HL-60/S4 (cell line): ENCODE measurements around the gene PIAS4.

Experiments used
- in situ Hi-C: fragments of 300-500 bp; cut with MboI; formaldehyde crosslinking; loops from 2 replicates; pipeline ENCODE4 v1.14.3; 2022; ENCODE audit warnings: low sequenced_read_pairs

PIAS4 gene

GRCh38 chr19:4058693-4059452, 51.3 kb downstream of the PIAS4 start:
- in situ Hi-C loops, result no loop called here

DNA sequence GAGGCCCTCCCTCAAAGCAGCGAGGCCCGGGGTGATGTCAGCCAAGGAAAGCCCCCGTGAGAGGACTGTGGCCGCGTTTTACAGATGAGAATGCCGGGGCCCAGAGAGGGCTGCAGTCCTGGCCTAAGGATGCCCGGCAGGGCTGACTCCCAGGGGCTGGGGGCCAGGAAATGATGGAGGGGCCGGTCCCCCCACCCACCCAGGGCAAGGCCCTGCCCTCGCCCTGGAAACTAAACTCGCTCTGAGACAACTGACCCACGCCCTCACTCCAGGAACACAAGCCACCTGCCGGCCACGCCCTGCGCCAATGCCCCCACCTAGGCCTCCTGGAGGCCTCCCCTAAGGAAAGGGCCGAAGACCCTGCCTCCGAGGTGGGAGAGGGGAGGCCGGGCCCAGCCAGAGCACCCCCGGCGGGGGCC, 51.9 kb downstream of the PIAS4 start:
- in situ Hi-C loops, result no loop called here

DNA sequence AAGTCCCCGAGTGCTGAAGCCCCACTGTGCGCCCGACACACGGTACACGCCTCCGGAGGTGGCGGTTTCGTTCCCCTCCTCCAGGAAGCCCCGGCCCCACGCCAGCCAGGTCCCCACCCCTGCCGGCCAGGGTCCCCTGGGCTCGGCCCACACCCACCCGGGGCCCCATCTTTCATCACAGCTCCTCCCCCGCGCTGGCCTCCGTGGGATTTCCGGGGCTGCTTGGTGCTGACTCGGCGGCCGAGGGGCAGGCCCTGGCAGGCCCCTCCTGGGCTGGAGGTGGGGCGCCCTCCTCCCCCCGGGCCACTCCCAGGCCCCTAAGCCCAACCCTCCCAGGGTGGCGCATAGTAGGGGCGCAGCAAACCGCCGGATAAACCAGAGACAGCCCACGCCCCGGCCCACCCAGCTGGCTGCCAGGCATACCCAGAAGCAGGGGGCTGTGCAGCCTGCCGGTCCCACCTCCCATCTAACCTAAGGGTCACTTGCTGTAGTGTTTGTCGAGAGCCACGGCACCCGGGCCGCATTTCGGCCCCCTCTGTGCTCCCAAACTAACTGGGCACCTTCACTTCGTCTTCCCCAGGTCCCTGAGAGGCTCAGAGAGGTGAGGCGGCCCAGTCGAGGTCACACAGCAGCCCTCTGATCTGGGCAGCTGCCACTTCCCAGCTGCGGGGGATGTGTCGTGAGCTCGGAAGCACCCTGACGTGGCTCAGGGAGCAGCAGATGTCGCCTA, 52.5 kb downstream of the PIAS4 start:
- in situ Hi-C loops, result no loop called here

DNA sequence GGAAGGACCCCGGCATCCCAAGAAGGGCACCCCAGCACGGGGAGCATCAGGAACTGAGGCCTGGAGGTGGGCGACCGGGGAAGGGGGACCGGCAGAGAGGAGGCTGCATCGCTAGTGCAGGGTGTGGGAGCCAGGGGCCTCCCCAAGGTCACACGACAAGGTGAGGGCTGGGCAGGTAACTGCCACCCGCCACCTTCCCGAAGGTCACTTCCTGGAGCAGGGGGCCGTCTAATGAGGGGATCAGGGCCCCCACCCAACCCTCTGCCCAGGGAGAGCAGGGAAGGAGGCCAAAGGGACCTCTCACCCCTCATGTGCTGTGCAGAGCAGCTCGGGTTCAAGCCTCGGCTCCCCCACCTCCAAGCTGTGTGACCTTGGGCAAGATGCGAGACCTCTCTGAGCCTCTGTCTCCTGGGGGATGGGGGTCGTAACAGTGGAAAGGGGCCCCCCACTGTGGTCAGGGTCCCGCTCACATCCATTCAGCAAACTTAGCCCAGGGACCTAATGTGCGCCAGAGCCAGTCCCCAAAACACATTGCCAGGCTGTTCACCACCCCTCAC, 53.2 kb downstream of the PIAS4 start:
- in situ Hi-C loops, result no loop called here

GRCh38 chr19:4061178-4061682, 53.7 kb downstream of the PIAS4 start:
- in situ Hi-C loops, result no loop called here

GRCh38 chr19:4061683-4062418, 54.3 kb downstream of the PIAS4 start:
- in situ Hi-C loops, result no loop called here

DNA sequence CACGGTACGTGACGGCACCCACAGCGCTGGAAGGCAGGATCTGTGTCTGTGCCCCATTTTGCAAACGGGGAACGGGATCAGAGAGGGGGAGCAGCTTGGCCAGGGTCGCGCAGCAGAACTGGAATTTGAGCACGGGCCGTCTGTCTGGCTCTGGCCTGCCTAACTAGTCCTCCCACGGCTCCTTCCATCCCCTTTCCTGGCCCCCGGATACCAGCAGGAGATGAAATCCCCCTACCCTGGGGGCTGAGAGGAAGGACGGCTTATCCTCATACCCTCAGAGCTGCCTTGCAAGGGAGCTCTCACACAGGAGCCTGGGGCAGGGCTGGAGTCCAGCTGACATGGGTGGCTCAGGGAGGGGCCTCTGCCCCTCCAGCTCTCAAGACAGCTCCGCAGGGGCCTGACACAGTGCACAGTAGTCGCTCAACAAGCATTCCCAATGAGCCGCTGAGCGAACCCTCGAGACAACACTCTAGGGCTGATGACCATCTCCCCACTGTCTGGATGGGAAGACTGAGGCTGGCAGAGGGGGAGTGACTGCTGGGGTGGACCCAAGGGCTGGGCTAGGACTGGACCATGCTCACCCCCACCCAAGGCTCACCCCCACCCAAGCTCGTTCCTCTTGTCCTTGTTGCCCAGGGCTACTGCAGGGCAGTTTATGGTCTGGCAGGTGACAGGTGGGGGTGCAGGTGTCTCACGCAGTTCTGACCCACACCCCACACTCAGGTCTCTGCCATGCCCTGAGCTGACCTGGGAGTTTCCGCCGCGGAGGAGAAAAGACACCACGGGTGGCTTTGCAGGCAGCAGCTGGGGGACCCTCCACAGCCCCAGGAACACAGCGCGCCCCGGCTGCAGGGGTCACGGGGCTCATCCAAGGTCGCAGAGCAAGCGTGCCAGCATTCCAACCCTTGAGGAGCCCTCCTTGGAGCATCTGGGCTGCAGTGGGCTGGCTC, 55.2 kb downstream of the PIAS4 start:
- in situ Hi-C loops, result no loop called here

GRCh38 chr19:4063369-4064148, 56.0 kb downstream of the PIAS4 start:
- in situ Hi-C loops, result no loop called here

GRCh38 chr19:4064149-4064495, 56.6 kb downstream of the PIAS4 start:
- in situ Hi-C loops, result no loop called here

GRCh38 chr19:4064496-4065260, 57.1 kb downstream of the PIAS4 start:
- in situ Hi-C loops, result no loop called here

- in situ Hi-C loops, result no loop called here
These were observed 58.1 kb downstream of the PIAS4 start for GRCh38 chr19:4065430-4066175.

- in situ Hi-C loops, result no loop called here
These were observed 58.7 kb downstream of the PIAS4 start for GRCh38 chr19:4066176-4066606.

DNA sequence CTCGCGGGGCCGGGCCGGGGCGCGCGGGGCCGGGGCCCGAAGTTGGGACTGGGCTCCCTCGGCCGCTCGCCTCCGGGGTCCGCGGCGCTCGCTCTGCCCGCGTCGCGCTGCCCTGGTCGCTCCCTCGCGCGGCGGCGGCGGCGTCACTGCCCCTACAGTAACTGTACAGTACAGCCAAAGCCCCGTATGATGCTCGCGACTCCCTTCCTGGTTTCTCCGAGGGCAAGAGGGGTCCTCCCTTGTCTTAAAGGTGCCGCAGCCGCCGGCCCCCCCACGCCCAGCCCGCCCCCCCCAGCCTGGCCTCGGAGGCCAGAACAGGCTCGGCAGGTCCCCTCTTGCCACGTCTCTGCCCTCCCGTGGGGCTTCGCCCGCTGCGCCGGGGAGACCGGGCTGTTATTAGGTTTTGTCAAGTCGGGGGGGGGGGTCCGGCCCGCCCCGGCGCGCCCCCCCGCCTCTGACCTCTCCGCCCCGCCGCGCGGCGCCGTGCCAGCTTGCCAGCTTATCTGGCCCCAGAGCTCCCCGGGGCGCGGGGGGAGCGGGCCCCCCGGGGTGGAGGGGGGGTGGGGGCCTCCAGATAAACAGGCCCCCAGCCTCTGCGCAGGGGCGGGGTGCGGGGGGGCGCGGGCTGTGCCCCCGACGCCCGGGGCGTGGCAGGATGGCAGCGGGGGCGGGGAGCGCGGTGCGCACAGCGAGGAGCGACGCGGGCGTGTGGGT, 59.3 kb downstream of the PIAS4 start, which contains the start of gene ZBTB7A:
TSS of gene ZBTB7A (minus strand) at position 218 of the 714 bp plus-strand sequence. CDS start 11,667 bp downstream, outside the sequence.
- in situ Hi-C loops, result no loop called here

DNA sequence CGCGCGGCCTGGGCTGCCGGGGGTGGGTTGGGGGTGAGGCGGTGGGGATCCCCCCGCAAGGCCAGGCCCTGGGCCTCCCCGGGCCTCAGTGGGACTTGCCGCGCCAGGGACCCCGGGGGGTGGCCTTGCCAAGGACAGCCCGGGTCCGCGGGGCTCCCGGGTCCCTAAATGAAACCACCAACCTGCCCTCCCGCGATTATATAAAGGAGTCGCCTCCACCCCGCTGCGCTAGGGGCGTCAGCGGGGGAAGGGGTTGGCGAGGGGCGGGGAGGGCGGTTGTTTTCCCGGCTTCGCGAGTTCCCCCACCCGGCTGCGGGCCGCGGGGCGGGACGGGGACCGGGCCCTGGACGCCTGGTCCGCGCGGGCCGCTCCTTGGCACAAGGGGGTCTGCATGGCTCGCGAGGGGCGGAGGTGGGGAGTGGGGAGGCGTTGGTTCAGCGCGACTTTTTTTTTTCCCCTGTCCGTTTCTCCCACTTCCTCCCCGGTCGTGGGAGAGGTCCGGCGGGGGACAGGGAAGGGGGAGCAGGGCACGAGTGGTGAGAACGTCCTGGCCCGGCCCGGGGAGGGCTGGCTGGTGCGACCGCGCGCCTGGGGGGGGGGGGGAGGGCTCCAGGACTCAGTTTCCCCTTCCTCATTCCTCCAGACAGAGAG, 60.0 kb downstream of the PIAS4 start:
- in situ Hi-C loops, result no loop called here

DNA sequence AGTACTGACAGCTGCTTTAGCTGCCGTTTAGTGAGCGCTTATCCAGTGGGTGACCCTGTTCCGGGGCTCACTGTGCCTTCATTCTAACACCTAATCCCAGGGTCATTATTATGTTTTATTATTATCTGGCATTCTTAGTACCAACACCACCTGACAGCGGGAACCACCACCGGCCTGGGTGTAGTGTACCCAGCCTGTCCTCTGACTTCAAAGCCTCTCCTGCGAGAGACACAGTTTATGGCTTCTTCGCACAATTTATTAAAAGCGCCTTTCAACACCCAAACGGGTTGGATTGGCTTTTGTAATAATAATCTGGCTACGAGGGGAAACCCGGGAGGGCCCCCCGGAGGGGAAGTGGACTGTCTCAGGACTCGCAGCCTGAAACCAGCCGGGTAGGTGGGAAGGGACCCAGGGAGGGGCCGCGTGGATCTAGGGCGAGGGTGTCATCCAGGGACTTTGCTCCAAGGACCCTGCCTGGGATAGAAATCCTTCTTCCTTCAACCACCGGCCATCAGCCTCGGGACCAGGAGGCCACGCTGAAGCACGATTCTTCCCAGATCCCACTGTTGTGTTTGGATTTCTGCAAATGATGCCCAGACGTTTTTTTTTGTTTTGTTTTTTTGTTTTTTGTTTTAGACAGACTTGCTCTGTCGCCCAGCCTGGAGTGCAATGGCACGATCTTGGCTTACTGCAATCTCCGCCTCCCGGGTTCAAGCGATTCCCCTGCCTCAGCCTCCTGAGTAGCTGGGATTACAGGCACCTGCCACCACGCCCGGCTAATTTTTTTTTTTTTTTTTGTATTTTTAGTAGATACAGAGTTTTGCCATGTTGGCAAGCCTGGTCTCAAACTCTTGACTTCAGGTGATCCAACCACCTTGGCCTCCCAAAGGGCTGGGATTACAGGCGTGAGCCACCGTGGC, 60.8 kb downstream of the PIAS4 start:
- in situ Hi-C loops, result no loop called here
